Cerebellar cortex (tissue), 1 donor: ENCODE results near the gene HHIPL2.
"Not testable (repeated sequence)": the region's sequence is repeated elsewhere in the genome, so short reads cannot be mapped to it uniquely, and the experiment has no call there.

Experiments used
- DNase-seq: peaks from one replicate; pipeline ENCODE4 v3.0.0-alpha.2; 2015; ENCODE audit warnings: low spot score

Gene HHIPL2

GRCh38 chr1:222539951-222540597 lies 7.8 kb downstream of the HHIPL2 start:
- DNase-seq: no peak

DNA sequence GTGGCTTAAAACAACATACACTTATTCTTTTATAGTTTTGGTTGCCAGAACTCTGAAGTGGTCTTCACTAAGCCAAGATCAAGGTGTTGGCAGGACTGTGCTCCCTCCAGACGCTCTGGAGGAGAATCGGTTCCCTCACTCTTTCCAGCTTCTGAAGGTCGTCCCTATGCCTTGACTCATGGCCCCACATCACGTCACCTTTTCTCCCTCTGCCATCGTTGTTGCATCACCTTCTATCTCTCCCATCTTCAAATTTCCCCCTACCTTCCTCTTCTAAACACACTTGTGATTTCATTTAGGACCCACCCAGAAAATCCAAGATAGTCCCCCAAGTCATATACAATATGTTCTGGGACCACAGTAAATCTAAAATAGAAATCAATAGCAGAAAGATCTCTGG lies 12.4 kb downstream of the HHIPL2 start:
- DNase-seq: no peak

DNA sequence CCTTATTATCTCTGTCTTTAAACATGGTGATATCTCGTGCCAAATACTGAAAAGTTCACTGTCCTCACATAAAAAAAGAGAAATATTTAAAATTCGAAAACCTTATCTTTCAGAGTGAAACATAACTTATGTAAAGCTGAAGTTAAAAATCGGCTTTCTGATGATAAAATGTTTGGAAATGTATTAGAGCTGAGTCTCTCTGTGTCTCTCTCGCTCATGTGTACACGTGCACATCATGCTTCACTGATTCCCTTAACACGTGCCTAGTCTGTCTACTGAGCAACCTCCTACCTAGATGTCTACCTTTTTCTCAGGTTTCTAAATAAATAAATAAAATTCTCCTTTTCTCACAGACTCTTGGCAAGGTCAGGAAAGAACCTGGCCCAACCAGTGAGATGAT lies 17.1 kb downstream of the HHIPL2 start:
- DNase-seq: no peak

- DNase-seq: no peak
These were observed 18.0 kb downstream of the HHIPL2 start for GRCh38 chr1:222529916-222530315.

DNA sequence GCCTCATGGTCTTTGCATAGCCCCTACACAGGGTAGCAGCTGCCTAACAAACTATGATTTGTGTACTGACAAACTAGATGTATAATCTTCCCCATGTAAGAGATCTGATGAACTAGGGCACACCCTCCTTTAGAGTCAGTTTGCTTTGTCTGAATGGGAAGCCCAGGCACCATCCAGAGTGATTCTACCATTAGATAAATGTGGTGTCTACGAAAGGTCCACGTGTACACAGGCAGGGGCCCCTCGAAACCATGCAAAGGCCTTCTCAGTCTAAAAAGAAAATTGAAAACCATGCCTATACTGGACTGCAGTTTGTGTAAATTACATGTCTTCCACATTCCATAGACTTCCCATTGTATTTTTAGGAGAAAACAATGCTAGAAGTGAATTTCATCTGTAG lies 18.7 kb downstream of the HHIPL2 start:
- no peak for DNase-seq

DNA sequence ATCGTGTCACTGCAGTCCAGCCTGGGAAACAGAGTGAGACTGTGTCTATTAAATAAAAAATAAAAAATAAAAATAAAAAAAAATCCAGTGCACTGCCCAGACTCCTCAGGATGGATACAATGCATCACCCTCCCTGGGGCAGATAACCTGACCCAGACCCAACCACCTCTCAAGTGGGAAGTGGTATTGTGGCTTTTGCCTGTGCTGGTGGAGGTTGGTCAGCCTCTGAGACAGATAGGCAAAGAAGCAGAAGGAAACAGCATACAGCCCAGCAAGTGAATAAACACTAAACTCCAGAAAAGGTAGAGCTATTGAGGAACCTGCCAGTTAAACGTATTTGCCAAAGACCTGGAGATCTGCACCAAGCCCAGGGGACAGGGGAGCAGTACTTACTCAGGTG lies 22.0 kb downstream of the HHIPL2 start:
- DNase-seq: no peak

DNA sequence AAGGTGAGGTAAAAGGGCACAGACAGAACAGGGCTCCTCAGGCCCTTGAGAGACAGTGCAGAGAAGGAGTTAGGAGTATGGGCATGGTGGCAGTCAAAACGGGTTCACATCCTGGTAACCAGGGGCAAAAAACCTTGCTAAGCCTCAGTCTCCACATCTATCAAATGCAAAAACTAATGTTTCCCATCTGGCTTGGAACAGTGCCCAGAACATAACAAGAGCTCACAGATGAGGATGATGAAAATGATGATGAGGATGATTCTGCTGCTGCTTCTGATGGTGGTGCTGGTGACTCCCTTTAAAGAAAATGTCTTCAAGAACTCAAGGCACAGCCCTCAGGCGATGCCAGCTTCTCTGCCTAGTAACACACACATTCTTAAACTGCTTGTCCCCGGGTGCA lies 24.1 kb downstream of the HHIPL2 start:
- DNase-seq: no peak

DNA sequence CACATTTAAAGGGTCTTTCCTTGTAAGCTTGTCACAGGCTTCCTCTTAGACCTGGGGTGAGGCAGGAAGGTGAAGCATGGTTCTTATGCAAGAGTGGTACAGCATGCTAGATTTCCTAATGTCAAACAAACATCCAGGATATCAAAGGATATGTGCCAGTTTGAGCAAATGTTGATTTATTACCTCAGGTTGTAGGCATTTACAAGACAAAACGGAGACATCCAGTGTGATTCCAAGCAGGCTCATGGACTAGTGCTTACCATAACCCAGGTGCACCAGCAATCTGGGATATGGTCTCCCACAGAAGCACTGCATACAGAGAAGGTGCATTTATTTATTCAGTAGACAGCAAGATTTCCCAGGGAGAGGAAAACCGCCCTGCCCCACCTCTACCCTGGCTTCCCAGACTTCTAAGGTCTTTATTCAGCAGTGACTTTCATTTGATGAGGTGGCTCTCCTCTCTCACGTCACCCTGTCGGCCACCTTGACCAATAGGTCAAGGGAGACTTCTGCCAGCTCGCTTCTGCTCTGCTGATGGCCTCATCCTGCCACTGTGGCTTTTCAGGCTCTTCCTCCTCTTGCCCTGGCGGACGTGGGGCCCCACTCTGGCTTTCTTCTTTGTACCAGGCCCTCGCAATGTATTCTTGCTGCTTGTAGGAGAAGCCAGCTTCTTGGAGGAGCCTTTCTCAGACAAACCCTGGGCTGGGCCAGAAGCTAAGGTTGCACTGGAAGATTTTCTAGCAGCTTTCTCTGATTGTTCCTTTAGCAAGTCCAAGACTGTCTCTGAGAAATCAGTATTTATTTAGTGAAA lies 25.6 kb downstream of the HHIPL2 start:
- no peak for DNase-seq

DNA sequence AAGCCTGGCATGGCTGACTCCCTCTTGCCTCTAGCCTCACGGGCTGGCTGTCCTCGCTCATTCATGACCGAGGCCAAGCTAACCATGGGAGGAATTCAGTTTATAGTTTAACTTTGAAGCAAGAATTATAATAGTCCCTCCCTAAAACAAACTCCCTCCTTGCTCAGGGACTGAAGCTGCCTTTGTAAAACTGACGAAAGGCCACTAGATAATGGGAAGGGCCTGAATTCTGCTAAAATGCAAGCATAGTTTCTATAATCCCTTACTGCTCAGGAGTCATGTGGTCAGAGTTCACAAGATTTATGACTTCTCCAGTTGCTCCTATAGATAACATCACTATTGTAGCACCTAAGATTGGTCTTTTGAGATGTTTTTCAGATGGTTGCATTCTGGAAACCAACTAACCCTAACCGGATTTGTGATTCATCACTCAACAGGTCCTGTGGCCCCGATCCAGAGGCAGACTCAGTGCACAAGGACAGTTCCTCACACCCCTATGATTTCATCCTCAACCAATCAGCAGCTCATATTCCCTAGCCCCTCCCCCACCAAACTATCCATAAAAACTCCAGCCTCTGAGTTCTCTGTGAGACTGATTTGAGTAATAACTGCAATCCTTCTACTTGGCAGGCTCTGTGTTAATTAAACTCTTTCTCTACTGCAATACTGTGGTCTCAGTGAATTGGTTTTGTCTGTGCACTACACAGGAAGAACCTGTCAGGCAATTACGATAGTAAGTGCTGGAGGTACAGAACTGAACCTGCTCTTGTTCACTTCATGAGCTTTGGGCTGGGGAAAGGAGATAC lies 26.4 kb downstream of the HHIPL2 start:
- DNase-seq: no peak

DNA sequence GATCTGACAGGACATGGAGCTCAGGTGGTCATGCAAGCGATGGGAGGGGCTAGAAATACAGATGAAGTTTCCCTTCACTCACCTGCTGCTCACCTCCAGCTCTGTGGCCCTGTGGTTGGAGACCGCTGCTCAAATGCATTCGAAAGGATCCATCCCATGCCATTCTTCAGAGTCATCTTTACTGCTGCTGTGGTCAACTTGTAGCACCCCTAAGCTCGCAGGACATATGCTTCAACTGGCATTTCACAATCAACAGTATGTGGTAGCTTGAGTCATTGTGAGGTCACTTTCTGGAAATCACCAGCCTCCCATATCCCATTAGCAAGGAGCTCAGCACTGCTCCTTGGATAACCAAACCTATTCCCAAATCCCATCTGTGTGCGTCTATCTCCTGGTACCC lies 58.4 kb downstream of the HHIPL2 start:
- not testable (repeated sequence) for DNase-seq

GRCh38 chr1:222487774-222488173 lies 60.1 kb downstream of the HHIPL2 start:
- DNase-seq: not testable (repeated sequence)

DNA sequence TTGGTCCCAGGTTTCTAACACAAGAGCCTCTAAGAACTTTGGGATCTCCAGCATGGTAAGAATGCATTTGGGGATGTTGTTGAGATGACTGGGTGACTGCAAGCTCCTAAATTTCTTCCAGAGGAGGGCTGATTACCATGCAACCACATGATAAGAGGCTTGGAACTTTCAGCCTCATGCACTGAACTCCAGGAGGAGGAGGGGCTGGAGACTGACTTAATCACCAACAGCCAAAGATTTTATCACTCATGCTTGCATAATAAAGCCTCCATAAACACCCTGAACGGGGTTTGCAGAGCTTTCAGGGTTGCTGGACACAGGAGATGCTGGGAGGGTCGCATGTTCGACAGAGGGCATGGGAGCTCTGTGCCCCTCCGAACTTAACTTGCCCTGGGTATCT lies 63.9 kb downstream of the HHIPL2 start:
- DNase-seq: not testable (repeated sequence)

- DNase-seq: not testable (repeated sequence)
These were observed 68.3 kb downstream of the HHIPL2 start for GRCh38 chr1:222479567-222479966.

GRCh38 chr1:222476436-222476835 lies 71.5 kb downstream of the HHIPL2 start:
- not testable (repeated sequence) for DNase-seq

GRCh38 chr1:222473717-222474116 lies 74.2 kb downstream of the HHIPL2 start:
- DNase-seq: not testable (repeated sequence)

DNA sequence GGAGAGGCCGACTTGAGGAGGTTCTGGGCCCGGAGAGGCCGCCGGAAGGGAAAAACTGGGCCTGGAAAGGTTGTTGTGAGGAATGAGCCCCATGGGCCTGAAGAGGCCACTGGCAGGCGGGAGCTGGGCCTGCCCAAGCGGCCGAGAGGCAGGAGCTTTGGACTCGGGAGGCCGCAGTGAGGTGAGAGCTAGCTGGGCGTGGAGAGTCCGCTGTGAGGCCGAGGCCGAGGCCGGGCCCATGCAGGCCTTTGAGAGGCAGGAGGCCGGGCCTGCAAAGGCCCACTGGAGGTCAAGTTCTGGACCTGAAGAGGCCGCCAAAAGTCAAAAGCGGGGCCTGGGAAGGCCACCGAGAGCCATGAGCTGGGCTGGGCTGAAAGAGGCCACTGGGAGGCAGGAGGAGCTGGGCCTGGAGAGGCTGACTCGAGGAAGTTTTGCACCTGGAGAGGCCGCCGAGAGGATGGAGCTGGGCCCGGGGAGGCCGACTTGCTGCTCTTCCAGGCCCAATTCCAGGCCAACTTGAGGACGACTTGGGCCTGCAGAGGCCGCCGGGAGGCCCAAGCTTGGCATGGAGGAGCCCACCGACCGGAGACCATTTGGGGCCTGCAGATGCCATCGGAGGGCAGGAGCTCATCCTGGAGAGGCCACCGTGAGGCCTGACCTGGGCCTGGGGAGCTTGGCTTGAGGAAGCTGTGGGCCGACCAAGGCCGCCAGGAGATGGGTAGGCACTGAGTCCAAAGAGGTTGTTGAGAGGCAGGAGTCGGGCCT lies 74.9 kb downstream of the HHIPL2 start:
- DNase-seq: not testable (repeated sequence)
